CD4-positive, alpha-beta T cell treated with Interleukin-17A for 4 hours (primary cell): ENCODE measurements around the gene TMED9.

Source experiments
- DNase-seq: peaks from one replicate; pipeline ENCODE4 v3.0.0-alpha.2; 2020; ENCODE audit warnings: mixed read lengths

Gene TMED9

DNA sequence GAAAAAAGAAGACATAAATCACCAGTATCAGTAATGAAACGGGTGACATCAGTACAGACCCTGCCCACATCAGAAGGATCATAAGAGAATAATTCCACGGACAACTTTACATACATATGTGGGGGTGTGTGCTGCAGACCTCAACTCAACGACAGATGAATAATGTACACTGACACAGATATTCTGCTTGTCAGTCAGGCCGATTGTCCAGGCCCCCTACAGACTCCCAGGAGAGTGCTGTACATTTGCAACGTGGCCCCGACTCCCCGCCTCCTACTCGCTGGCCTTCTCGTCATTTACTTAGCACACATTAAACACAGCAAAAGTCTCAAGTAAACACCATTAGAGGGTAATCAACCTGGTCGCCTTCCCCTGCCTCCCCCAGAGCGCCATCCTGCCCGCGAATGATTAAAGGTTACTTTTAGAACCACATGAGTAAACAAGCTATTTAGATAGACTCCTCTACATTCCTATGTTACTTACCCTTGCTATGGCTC is 3.5 kb upstream of the TMED9 start:
- DNase-seq, result no peak

DNA sequence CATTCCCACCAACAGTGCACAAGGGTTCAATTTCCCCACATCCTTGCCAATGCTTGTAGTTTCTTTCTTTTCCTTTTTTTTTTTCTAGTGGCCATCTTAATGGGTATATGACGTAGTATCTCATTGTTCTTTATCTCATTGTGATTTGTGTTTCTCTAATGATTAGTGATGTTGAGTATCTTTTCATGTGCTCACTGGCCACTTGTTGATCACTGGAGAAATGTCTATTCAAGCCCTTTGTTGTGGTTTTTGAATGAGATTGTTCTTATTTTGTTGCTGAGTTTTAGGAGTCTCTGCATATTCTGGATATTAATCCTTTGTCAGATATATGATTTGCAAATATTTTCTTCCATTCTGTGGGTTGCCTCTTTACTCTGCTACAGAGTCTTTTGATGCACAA is 1.6 kb upstream of the TMED9 start:
- no peak for DNase-seq

DNA sequence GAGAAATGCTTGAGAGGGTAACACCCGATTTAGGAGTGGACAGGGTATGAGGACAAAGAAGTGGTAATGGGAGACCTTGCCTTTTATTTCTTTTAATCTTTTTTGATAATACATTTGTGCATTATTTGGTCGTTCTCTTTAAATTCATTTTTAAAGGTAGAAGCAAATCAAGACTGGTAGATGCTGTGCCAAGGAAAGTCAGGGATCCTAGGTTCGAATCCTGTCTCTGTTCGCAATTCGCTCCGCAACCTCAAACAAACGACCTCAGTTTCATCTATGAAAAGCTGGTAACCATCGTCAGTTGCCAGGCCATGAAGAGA is 353 bp upstream of the TMED9 start:
- no peak for DNase-seq

DNA sequence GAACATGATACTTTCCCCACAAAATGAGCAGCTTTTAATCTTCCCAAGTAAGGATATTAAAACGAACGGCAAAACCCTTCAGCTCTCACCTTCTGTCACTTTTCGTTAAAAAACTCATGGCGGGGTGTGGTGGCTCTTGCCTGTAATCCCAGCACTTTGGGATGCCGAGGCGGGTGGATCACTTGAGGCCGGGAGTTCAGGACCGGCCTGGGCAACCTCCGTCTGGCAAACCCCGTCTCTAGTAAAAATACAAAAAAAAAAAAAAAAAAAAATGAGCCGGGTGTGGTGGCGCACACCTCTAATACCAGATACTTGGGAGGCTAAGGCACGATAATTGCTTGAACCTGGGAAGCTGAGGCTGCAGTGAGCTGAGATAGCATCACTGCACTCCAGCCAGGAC is 902 bp downstream of the TMED9 start:
- no peak for DNase-seq

DNA sequence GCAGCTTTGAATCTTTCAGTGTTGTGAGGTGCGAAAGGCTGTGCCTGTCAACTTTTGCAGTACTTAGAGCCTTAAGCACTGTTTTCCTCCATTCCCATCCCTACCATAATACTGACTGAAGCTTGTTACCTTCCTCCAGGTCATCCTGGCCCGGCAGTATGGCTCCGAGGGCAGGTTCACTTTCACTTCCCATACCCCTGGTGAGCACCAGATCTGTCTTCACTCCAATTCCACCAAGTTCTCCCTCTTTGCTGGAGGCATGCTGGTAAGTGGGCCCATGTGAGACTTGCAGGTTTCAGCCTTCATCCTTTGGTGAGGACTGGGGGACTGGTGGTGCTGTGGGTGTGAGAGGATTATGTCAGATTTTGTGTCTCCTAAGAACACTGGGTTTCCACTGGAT is 1.5 kb downstream of the TMED9 start:
- no peak for DNase-seq

DNA sequence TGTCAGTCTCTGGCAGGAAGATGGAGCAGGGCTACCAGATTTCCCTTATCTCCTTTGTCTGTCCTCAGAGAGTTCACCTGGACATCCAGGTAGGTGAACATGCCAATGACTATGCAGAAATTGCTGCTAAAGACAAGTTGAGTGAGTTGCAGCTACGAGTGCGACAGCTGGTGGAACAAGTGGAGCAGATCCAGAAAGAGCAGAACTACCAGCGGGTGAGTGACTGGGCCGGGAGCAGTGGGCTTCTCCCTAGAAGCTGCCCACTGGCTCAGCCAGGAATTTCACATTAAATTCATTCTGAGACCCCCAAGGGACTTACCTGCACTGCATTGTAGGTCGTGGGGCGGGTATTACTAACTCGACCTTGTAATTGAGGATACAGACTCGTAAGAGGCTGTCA is 2.1 kb downstream of the TMED9 start:
- no peak for DNase-seq

GRCh38 chr5:177595026-177595585 is 3.1 kb downstream of the TMED9 start:
- no peak for DNase-seq

GRCh38 chr5:177595991-177596774 is 4.2 kb downstream of the TMED9 start:
- DNase-seq, result no peak

DNA sequence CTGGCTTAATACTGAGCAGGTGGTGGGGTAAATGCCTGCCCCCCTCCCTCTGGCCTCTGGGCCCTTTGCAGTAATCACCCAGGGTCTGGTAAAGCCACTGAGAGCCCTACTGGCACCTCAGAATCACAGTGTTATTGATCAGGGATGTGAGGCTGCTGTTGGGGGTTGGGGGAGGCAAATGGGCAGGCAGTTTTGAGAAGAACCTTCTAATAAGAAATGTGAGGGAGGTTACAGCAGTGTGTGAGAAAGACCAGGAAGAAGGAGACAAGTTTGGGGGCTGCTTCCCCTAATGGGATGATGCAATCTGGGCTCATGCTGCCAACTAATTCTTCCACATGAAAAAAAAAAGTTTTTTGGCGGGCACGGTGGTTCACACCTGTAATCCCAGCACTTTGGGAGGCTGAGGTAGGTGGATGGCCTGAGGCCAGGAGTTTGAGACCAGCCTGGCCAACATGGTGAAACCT is 4.8 kb downstream of the TMED9 start:
- no peak for DNase-seq

DNA sequence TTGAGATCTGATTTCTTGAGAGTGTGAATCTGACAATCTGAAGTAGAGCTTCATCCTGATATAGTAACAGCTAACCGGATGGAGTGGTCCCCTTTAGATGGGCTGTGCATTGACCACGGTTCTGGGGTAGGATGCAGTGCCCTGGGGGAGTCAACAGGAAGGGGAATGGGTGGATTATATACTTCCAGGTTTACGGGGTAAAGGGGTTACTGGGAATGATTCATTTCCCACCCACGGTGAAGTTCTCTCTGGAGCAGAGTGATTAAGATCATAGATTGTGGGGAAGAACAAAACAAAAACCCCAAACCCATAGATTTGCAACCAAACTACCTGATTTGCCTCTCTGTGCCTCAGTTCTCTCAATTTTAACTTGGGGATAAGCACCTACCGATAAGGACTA is 6.5 kb downstream of the TMED9 start:
- DNase-seq, result no peak

- DNase-seq, result peak; percentile 92
These were observed 7.9 kb downstream of the TMED9 start, which contains the start of gene B4GALT7 for GRCh38 chr5:177599731-177600507. TSS of gene B4GALT7 (plus strand) at chr5:177600132. CDS start at chr5:177600211, 79 bp downstream.

DNA sequence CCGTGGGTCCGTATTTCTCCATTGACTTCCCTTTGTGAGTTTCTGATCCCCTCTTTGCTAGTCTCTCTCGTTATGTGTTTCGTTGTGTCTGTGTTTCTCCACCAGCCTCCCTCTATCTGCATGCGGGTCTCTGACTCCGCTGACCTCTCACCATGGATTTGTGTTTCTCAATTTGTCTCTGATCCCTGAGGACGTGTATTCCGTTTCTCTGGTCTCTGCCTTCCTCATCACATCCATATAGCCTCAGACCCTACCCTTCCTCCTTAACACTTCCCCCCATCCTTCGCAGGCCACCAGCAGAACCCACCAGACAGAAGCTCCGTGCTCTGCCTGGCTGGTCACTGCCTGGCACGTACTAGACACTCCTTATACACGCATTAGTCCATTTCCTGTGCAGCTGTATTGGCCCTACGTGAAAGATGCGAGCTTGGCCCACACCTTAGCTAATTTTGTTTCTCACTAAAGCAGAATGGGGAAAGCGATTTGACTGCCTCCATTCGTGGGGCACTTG is 8.6 kb downstream of the TMED9 start:
- no peak for DNase-seq

- DNase-seq, result no peak
These were observed 9.1 kb downstream of the TMED9 start for GRCh38 chr5:177601126-177601525.

- no peak for DNase-seq
These were observed 9.8 kb downstream of the TMED9 start for GRCh38 chr5:177601577-177602457.

GRCh38 chr5:177602458-177602830 is 10.4 kb downstream of the TMED9 start:
- no peak for DNase-seq

DNA sequence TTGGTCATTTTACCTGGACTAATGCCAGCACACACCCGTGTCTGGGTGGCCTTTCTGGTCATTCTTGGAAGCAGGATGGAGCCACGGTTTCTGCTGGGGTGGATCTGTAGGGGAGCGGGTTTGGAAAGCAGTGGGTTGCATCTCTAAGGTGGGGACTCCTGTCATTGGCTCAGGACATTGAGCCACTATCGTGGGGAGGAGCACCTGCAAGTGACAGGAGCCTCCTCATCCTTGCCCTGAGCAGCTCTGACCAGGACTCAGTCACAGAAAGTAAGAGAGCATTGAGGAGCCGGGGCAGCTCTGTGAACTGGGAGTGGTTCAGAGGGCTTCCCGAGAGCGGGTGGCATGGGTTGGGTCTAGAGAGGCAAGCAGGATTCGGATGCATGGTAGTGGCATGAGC is 11.6 kb downstream of the TMED9 start:
- no peak for DNase-seq

GRCh38 chr5:177604116-177604521 is 12.1 kb downstream of the TMED9 start:
- DNase-seq, result no peak

GRCh38 chr5:177604656-177605055 is 12.7 kb downstream of the TMED9 start:
- DNase-seq, result no peak

GRCh38 chr5:177605078-177605477 is 13.1 kb downstream of the TMED9 start:
- no peak for DNase-seq

- no peak for DNase-seq
These were observed 13.7 kb downstream of the TMED9 start for GRCh38 chr5:177605667-177606066.

DNA sequence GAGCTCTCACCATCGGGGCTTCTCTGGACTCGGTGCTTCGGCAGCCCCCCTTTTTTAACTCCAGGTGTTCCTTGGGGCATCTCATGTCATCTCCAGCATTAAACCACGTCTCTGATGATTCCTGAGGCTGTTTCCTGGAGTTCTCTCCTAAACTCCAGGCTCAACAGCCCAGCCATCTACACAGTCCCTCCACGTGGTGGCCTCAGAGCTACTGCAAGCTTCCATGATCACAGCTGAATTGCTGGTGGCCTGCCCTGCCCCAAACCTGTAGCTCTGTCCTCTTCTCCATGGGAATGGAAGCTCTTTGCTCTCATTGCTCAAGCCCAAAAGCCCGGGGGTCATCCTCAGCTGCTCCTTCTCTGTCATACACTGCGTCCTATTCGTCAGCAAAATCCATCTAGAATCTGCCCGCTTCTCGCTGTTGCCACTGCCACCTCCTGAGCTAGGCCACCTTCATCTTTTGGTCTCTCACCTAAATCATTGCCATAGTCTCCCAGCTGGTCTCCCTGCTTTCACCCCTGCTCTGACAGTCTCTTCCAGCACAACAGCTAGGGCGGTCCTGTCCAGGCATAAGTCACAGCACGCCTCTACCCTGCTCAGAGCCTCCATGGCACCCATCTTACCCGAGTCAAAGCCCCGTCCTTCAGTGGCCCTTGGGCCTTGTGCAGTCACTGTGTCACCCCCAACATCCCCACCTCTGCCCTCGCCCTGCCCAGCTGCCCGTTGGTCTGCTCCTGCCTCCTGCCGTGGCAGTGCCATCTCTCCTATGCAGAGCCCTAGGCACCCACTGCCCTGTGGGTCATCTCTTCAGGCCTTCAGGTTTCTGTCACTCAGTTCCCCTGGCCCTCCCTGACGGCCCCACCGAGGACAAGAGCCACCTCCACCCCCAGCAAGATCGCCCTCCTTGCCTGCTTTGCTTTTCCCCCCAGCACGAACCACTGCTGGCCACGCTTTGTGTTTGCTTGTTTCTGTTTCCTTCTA is 14.4 kb downstream of the TMED9 start:
- DNase-seq, result no peak
